GM12892 (cell line): ENCODE results near the gene MTHFD2.
"Not testable (repeated sequence)": the region's sequence is repeated elsewhere in the genome, so short reads cannot be mapped to it uniquely, and the experiment has no call there.

Experiments used
- DNase-seq: peaks from one replicate; pipeline ENCODE4 v3.0.0; 2011; ENCODE audit not compliant: insufficient read length
- FAIRE-seq: peaks from 2 replicates; lab custom pipeline; 2011; peaks lifted over from hg19 to GRCh38; lab: Jason Lieb, UNC
- POLR2A ChIP-seq: IDR thresholded peaks from 2 replicates; pipeline ENCODE4 v1.6.1; 2011; ENCODE audit warnings: low read depth, low read length, control low read depth
- POLR2AphosphoS5 ChIP-seq: IDR thresholded peaks from 2 replicates; pipeline ENCODE4 v1.6.1; 2011; ENCODE audit warnings: low read depth, low read length, control low read depth
- TAF1 ChIP-seq: IDR thresholded peaks from 2 replicates; pipeline ENCODE4 v1.6.1; 2011; ENCODE audit warnings: low read depth, mild to moderate bottlenecking, control low read depth, low read length, borderline replicate concordance

The MTHFD2 gene

DNA sequence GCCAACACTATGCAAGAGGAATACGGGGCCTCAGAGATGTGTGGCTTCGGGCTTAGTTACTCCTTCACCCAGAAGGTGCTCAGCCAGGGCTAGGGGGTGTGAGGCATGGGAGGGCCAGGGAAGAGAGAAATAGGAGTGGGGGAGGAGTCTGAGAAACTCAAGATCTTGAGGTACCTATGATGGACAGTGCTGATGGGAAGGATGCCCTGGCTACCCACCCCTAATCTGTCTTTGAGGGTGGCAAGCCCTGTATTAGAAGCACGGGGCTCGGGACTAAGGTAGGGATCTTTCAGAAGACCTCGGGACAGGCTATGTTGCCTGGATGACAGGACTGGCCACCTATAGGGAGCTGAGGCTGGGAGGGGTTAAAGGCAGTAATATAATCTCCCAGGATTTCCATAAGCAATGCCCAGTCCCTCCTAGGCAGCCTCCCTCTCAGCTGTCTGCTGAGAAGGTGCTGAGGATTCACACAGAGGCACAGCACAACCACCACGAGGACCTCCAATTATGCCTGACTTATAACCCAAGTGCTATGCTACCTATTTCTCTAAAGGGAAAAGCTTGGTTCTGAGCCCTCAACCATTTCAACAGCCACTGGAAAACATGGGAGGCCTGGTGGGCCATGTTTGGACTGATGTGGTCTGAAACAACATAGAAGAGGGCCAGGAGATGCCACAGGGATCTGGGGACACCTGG lies 23.3 kb downstream of the MTHFD2 start:
- no peak for TF ChIP-seq POLR2A
- TF ChIP-seq POLR2AphosphoS5 = no peak
- no peak for TF ChIP-seq TAF1
- FAIRE-seq (no peak), DNase-seq (no peak)

DNA sequence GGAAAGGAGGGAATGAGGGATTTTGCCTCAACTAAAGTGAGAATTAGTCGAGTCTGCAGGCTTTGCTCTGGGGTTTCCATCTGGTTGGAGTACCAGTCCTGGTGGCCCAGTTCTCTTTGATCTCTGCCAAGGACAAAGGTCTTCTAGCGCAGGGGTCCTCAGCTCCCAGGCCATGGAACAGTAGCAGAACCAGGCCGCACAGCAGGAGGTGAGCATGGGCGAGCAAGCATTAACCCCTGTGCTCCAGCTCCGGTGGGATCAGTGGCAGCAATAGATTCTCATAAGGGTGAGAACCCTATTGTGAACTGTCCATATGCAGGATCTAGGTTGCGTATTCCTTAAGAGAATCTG lies 23.9 kb downstream of the MTHFD2 start:
- FAIRE-seq (no peak), DNase-seq (no peak)
- no peak for TF ChIP-seq POLR2A
- TF ChIP-seq TAF1 = no peak
- TF ChIP-seq POLR2AphosphoS5 = no peak

DNA sequence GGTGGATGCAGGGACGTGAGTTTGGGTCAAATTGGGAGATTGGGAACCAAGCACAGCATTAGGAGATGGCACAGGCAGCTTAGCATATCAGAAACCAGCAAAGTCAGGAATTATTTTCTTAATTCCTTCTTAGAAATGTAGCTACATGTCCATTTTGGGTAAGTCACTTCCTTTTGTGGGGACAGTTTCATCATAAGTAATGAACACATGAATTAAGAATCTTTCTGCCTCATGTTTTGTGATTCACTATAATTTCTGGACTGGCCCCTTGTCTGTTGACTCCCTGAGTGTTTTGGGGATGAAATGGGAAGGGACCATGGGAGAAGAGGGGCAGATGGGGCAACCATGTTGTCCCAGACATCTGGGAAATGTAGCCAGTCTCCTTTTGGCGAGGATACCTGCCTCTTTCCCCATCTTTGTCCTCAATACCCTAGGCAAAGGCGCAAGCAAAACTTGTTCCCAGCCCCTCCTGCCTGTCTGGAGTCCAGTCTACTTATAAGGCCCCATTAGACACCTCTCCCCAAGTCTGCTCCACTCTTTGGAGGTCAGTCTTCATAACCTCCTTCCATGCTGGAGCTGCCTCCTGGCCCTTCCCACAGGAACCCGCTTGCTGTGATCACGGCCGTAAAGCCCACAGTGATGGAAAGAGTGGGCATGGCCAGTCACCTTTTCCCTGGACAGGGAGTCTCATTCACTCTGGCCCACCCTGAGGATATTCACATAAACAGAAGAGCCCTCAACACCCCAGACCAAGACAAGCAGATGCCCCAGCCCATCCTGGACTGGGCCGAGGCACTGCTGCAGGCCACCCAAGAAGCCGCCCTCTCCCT lies 25.7 kb downstream of the MTHFD2 start:
- no peak for DNase-seq
- no peak for TF ChIP-seq POLR2AphosphoS5
- no peak for TF ChIP-seq TAF1
- no peak for FAIRE-seq

DNA sequence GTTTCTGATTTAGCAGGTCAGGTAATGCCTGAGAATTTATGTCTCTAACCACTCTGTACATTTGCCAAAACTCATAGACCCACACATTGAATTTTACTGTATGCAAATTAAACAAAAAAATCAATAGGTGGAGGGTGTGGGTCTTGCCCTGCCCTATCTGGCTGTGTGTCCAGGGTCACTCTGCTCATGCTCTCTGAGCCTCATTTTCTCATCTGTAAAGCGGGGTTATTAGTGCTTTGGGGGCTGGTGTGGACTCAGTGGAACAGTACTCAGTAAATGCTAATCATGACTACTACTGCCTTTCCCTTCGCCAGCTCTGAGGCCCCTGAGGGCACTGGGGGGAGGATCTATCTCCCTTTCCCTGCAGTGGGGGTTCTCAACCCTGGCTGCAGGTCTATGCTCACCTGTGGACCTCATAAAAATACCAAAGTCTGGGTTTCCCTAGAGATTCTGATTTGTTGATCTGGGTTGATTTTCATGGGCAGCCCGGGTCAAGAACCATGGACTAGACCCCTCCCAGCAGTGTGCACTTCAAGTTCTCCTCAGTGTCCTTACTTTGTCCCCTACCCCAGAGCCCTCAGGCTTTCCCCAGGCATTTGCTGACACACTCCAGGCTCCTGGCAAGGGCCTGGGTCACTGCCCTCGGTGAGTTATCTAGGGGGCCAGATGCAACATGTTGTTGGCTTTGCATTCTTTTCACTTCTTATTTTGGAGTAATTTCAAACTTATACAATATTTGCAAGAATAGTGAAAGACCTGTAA lies 27.5 kb downstream of the MTHFD2 start:
- TF ChIP-seq TAF1 = no peak
- TF ChIP-seq POLR2AphosphoS5 = no peak
- no peak for FAIRE-seq
- no peak for DNase-seq

DNA sequence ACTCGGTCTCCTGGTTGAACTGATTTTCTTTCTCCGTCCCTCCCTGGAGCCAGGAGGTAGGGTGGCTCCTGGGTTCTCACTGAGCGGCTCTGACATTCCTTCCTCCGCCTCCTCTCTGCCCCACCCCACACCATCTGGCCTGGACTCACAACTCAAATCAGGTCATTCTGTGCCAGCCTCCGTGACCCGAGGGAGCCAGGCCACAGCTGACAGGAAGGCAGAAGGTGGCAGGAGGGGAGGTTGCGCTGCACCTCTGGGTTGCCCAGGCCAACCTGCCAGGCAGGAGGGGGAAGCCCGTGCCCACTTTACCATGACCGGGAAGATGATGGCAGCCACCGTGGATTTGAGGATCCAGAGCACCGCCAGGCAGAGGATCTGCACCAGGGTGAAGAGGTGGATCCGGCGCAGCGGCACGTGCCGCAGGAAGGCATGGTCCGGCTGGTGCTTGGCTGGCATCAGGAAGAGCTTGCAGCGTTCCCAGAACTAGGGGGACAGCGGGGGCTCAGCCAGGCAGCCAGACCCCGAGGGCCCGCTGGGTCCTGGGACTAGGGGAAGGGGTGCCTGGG lies 28.3 kb downstream of the MTHFD2 start:
- no peak for DNase-seq
- no peak for FAIRE-seq
- TF ChIP-seq POLR2A = no peak
- TF ChIP-seq POLR2AphosphoS5 = no peak
- TF ChIP-seq TAF1 = no peak

DNA sequence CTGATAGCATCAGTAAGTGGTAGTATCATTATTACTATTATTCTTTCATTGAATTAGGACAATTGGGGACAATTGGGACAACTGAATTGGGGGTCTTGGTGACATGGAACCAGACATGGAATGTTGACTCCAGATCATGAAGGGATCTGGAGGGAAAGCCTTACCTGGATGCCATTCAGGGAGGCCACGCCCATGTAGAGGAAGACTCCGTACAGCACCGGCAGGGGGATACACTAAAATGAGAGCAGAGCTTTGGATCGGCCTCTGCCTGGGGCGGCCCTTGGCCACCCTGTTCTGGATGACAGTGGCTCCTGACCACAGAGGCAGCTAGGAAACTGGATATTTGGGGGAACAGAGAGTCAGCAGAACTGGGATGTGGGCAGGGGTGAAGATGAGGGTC lies 29.2 kb downstream of the MTHFD2 start:
- DNase-seq (no peak), FAIRE-seq (no peak)
- TF ChIP-seq POLR2A = no peak
- TF ChIP-seq TAF1 = no peak
- TF ChIP-seq POLR2AphosphoS5 = no peak

DNA sequence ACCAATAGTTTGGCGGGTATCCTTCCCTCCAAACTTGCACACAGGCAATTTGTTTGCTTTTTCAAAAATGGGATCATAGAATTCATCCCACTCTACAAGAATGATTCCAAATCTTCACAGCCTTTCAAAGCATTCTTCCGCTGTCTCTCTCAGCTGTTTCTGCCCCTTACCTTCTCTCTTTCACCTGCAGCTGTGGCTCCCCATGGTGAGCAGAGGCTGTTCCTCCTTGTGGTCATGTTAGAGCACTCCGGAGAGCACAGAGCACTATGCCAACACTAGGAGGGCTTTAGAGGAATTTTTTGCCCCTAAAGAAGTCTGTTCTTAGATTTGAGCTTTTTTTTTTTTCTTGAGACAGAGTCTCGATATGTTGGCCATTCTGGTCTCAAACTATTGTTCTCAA lies 30.4 kb downstream of the MTHFD2 start:
- TF ChIP-seq POLR2AphosphoS5 (no peak), POLR2A (no peak), TAF1 (no peak)
- DNase-seq (no peak), FAIRE-seq (no peak)

DNA sequence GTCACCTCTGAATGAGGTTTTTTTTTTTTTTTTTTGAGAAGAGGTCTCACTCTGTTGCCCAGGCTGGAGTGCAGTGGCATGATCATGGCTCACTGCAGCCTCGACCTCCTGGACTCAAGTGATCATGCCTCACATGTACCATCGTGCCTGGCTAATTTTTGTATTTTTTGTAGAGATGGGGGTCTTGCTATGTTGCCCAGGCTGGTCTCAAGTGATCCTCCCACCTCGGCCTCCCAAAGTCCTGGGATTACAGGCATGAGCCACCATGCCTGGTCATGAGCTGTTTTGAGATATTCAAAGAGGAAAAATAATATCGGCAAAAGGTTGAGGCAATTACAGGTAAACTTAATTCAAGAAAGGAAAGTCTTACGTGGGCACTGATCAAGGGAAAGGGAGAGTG lies 31.4 kb downstream of the MTHFD2 start:
- not testable (repeated sequence) for DNase-seq, FAIRE-seq

DNA sequence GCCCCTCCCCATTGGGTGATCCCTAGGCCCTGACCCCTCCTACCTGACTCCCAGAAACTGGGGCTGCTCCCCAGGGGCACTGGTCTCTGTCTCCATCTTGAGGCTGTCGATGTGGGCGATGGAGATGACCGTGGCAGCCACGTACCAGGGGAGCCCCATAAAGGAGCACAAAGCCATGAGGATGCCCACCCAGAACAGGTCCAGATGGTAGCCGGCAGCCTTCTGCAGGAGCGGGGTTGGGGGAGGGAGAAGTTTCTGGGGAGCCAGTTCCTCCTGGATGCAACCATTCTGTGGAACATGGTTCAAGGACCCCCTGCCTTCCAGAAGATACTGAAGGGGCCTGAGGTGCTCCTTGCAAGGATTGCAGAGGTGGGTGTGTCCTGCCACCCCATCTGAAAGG lies 34.0 kb downstream of the MTHFD2 start:
- FAIRE-seq (no peak), DNase-seq (no peak)
- TF ChIP-seq TAF1 (no peak), POLR2A (no peak), POLR2AphosphoS5 (no peak)

DNA sequence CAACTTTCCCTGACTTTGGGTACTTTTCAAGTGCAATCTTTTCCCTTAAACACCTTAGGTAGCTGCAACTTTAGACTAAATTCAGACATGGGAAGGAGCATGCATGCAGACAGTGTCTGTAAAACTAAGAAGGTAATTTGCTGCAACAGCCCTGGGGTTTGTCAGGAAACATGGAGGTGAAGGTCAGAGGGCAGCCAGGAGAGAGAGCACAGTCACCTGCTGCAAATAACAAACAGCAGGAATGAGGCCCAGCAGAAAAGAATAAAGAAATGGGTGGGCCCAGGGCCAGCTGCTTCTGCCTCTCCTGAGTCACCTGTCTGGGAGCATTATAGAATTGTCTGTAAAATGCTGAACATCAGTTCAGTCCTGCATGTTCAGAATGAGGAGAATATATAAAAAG lies 35.2 kb downstream of the MTHFD2 start:
- FAIRE-seq (no peak), DNase-seq (no peak)
- TF ChIP-seq POLR2AphosphoS5 (no peak), POLR2A (no peak), TAF1 (no peak)

DNA sequence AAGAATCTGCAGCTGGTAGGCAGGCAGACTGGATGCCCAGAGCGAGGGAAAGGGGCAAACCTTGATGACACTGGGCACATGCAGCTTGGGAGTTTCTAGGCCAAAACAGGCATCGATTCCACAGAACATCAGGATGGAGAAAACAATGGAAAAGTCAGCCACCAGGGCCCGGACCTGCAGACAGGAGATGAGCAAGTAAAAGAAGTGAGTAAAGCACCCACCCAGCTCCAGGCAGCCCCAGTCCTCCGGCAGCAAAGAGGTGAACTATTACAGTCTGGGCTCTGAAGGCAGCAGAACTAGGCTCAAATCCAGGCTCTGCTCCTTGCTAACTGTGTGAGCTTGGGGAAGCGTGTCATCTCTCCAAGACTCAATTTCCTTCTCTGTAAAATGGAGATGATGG lies 36.6 kb downstream of the MTHFD2 start:
- TF ChIP-seq POLR2A (no peak), POLR2AphosphoS5 (no peak), TAF1 (no peak)
- FAIRE-seq = no peak
- DNase-seq = no peak
